GM21529 (cell line): ENCODE measurements around the gene CFAP100.

Experiments
- ATAC-seq: cut with Tn5 transposase; IDR thresholded peaks from one replicate; pipeline ENCODE4 v1.9.1; 2021; ENCODE audit not compliant: unreplicated experiment

Gene CFAP100

DNA sequence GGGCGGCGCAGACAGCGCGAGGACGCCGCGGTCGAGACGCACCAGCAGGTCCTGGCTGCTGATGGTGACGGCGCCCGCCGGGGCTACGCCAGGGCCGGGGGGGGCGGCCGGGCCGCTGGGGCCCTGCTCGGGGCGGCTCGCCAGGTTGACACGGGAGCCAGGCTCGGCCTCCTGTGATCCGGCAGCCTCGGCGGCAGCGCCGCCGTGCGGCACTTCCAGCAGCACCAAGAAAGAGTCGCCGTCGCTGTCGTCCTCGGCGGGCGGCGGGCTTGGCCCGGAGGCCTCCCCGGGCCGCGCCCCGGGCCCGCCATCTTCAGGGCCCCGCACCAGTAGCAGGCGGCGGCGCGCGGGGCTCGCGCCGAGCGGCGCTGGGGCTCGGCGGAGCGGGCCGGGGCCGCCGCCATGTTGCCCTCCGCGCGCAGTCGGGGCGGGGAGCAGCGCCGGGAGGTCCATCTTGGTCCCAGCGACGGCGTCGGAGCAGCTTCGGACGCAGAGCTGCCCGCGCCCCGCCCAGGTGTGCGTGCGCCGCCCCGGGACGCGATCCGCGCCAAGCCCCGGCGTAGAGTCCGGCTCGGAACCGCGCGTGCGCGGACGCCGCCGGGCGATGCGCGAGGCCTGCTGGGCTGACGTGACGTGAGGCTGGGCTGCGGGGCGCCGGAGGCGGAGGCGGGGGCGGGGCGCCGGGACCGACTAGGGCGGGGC is 80.9 kb downstream of the CFAP100 start, which contains the start of gene ZXDC:
TSS of gene ZXDC (minus strand) at position 479 of the 702 bp plus-strand sequence. CDS start at position 453, 26 bp downstream.
- peak; percentile 78 for ATAC-seq

DNA sequence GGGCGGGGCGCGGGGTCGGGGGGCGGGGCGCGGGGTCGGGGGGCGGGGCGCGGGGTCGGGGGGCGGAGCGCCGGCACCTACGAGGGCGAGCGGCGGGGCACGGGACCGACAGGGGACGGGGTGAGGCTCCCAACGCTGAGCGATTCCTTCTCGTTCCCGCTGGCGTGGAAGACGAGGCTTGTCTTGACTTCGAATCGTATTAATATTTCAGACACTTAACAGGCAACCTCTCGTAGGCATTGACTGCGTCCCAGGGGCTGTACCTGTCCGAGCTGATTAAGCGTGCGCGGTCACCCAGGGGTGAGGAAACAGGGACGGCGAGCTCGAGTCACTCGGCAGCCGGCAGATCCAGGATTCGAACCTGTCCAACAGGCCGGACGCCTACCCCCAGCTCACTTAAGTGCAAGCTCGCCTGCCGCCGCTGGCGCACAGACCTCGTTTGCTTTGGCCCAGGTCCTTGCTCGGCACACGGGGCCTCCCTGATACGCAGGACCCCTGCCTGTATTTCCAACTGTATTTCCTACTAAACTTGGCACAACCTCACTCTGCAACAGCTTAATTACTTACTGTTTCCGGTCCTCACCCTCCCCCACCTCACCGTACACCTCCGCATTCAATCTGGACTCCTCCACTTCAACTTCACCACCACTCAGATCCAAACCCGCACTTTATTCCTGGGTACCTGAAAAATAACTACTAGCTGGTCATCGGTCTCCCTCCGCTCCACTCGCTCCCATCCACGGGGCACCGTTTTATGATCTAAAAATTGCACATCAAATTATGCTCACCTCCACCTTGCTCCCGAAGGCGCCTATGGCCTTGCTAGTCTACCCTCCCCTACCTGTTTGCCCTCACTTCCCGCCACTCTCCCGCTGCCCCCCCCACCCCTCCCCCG is 81.7 kb downstream of the CFAP100 start:
- peak; percentile 28 for ATAC-seq

DNA sequence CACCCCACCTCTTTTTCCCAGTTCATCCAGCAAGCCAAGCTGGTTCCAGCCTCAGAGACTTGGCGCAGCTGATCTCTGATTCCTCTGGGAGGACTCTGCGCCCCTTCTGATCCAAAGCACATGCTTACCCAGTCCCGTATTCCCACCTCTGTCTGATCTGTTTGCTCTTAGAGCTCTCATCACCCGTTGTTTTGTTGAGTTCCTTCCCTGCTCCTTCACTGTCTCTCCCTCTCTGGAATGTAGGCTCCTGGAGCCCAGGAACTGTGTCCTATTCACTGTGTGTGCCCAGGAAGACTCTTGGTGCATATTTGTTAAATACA is 82.3 kb downstream of the CFAP100 start:
- ATAC-seq, result no peak

- ATAC-seq, result no peak
Measured at GRCh38 chr3:126478581-126479310, 84.0 kb downstream of the CFAP100 start.

GRCh38 chr3:126479642-126480041 is 84.9 kb downstream of the CFAP100 start:
- ATAC-seq, result no peak

DNA sequence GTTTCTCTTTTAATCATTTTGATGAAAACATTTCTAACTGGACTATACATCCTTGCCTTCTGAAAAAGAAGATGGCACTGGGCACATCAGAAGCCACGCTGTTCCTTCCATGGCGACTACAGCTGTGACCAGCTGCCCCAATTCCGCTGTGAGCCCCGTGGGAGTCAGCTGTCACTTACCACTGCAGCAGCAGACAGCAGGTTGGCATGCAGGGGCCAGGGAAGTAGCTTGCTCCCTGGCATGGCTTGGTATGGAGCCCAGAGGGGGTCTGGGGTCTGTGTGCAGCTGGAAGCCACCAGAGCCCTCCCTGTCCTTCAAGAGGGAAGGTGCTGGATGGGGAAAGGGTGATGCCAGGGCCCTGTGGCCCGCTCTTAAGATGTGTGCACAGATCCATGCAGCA is 85.5 kb downstream of the CFAP100 start:
- ATAC-seq, result no peak

DNA sequence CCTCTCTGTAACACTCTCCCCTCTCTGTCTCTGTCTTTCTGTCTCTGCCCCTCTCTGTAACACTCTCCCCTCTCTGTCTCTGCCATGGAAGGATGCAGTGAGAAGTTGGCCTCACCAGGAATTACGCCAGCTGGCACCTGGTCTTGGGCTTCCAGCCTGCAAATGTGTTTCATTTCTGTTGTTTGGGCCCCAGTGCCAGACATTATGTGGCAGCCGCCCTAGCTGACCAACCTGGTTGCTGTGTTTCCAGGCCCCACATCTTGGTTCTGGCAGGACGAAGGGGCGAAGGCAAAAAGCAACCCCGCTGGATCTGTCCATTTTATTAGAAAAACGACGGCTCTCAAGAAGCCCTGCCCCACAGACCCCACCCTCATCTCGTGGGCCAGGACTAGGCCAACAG is 86.2 kb downstream of the CFAP100 start:
- ATAC-seq, result no peak

DNA sequence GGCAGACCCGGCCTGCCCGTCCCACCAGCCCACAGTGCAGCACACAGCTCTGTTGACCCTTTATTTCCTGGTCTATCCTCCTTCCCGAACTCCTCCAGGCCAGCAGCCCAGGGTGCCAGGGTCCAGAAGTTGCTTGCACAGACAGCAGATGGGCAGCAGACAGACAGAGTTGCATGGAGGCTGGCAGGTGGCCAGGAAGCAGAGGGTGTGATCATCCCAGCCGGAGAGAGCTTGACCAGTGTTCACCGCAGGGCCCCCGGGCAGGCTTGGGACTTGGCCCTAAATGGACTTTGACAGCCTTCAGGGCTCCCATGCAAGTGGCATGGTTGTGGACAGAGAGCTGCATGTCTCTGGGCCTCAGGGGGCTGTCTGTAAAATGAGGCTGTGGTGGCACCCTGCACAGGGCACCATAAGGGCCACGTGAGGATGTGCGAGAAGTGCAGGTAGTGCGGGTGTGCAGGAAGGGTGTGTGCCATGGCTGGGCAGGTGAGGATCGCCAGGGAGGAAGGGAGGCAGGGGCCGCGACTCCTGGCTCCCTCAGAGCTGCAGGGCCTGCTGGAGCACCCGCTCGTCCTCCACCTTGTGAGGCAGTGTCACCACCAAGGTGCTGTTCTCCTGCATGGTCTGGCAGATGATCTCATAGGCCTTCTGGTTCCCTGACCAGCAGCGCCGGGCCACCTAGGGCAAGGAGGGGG is 87.2 kb downstream of the CFAP100 start:
- ATAC-seq, result no peak

GRCh38 chr3:126482503-126483255 is 88.0 kb downstream of the CFAP100 start:
- no peak for ATAC-seq

GRCh38 chr3:126483321-126483761 is 88.6 kb downstream of the CFAP100 start:
- ATAC-seq, result no peak

GRCh38 chr3:126484148-126484547 is 89.4 kb downstream of the CFAP100 start:
- ATAC-seq, result no peak

DNA sequence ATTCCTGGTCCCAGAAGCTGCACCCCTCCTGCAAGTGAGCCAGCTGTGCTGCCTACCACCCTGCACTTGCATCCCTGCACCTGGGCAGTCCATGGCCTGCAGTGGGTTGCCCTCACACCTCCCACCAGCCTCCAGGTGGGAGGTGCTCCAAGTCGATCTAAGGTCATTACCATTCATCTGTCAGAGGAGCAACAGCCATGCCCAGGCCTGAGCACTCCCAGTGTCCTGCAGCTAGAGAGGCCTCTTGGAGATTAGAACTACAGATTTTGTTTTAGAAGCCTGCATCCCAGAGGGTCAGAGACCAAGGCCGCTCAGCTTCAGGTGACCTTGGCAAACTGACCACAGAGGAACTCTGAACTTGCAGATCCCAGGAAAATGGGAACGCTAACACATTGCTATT is 90.0 kb downstream of the CFAP100 start:
- no peak for ATAC-seq

GRCh38 chr3:126485176-126485897 is 90.6 kb downstream of the CFAP100 start:
- ATAC-seq, result no peak

DNA sequence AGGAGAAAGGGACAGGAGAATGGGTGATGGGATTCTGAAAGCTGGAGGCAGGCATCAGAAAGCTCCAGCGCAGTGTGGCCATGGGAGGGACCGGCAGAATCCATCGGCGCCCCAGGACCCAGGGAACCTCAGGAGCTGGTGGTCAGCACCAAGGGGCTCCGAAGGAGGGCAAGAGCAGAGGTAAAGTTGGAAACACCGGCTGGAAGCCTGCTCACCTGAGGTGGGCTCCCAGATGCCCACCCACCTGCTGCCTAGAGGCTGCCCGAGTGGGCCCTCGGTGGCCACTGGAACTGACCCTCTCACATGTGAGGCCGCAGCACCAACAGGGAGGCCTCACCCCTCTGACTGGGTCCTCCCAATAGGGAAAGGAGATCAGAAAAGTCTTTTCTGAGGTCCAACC is 91.2 kb downstream of the CFAP100 start:
- ATAC-seq, result no peak
